Heart left ventricle (tissue), 16 donors: ENCODE measurements around the gene CREM. TPM values are rescaled to one million over a fixed set of nuclear protein-coding genes. Genes with fewer than 3 reads are reported as not detected.

Source experiments
- ATAC-seq, 4 donors: fragments of 200-7000 bp; cut with Tn5 transposase; one replicate each; pipeline ENCODE4 v1.9.1; 2020 to 2022; ENCODE audit warnings: moderate library complexity in 4 of 4, mild to moderate bottlenecking in 3 of 4, moderate number of reproducible peaks in 1 of 4
- DNase-seq, 5 donors: peaks; one replicate each; pipeline ENCODE4 v3.0.0-alpha.2; 2020
- H3K27ac ChIP-seq, 12 donors: fragments of 200-600 bp; sonication (generic) in 4 of 12; one replicate each; pipeline versions ENCODE4 v1.5.0 to v1.8.0; 2016 to 2022; ENCODE audit warnings: mild to moderate bottlenecking in 2 of 12
- H3K27me3 ChIP-seq, 9 donors: fragments of 200-600 bp; sonication (generic) in 2 of 9; one replicate each; pipeline versions ENCODE4 v1.5.1 to v1.8.0; 2016 to 2022; ENCODE audit warnings: mild to moderate bottlenecking in 3 of 9
- H3K36me3 ChIP-seq, 9 donors: fragments of 200-600 bp; sonication (generic) in 2 of 9; one replicate each; pipeline versions ENCODE4 v1.5.0 to v1.8.0; 2018 to 2022; ENCODE audit warnings: mild to moderate bottlenecking in 2 of 9
- H3K4me1 ChIP-seq, 12 donors: fragments of 200-600 bp; sonication (generic) in 4 of 12; one replicate each; pipeline versions ENCODE4 v1.5.0 to v1.8.0; 2016 to 2022; ENCODE audit warnings: mild to moderate bottlenecking in 3 of 12
- H3K4me3 ChIP-seq, 12 donors: fragments of 200-600 bp; sonication (generic) in 4 of 12; one replicate each; pipeline versions ENCODE4 v1.5.0 to v1.8.0; 2017 to 2022; ENCODE audit warnings: mild to moderate bottlenecking in 9 of 12, moderate library complexity in 4 of 12
- H3K9me3 ChIP-seq, 12 donors: fragments of 200-600 bp; sonication (generic) in 4 of 12; one replicate each; pipeline versions ENCODE4 v1.5.0 to v1.8.0; 2016 to 2022; ENCODE audit warnings: mild to moderate bottlenecking in 1 of 12
- POLR2A ChIP-seq, 2 donors: fragments of 450-650 bp; IDR thresholded peaks; one replicate each; pipeline ENCODE4 v1.6.1; 2017; ENCODE audit warnings: antibody characterized with exemption in 2 of 2, mild to moderate bottlenecking in 2 of 2, moderate library complexity in 2 of 2
- WGBS, 4 donors: extraction: QIAGEN DNeasy Blood & Tissue Kit in 2 of 4; methylation state at CpG; one replicate each; pipeline versions ENCODE4 v1.1.5 to v1.1.7; 2013 to 2018; 5-methylcytosine and 5-hydroxymethylcytosine counted together
- intact Hi-C, 10 donors: fragments of 100-400 bp; cut with DNase I; formaldehyde crosslinking; loops; one replicate each; pipeline versions ENCODE4 v1.11.1 to v1.14.2; 2022
- polyA plus RNA-seq, 2 donors: library from polyadenylated mRNA; stranded (reverse); fragments of 200-250 nt; gene quantifications; one replicate each; pipeline ENCODE4 v1.2.3, GENCODE V29; 2013
- total RNA-seq, 9 donors: library from RNA; depleted of rRNA in 2 of 9; stranded (reverse); fragments of >200 nt in 2 of 9; fragmentation: NEBNext Ultra II Directional in 3 of 9; extraction: Animal tissue kit (Norgen Biotek cat#: 25700) in 3 of 9; gene quantifications; one replicate each; pipeline versions ENCODE4 v1.1.0 to v1.2.4, GENCODE V29; 2016 to 2023
- TF ChIP-seq, protein P1 (sequence below), 12 donors: fragments of 200-600 bp; sonication (generic) in 4 of 12; IDR thresholded peaks; one replicate each; pipeline versions ENCODE4 v1.5.0 to v1.8.0; 2018 to 2022; ENCODE audit warnings: antibody characterized with exemption in 12 of 12, mild to moderate bottlenecking in 5 of 12
- donor health status: ischemic (EF 13 %, LVEDD 7.1; RV severe dilation, severe dysfunction).
- donor health status: healthy with polysubstance abuse.
- donor health status: DM: no; HTN: yes; CAD: no.
- donor health status: DM: no; HTN: no; CAD: no.
- donor health status: ischemic (EF 25% LVEDD 6.9; RV normal size, moderate dysfunction).
- donor health status: ischemic (EF 25% LVEDD 5.7; RV mildly dilated, moderate dysfunction).
- donor health status: healthy.
- donor health status: DM: yes; HTN: yes; CAD: no.
- donor health status: ischemic (EF 35%, LVEDD 5.7; RV mildly dilated, moderate dysfunction).
- donor health status: nonischemic (EF 11% LVEDD 7.7; RV severe dilation, severe dysfunction).
- donor health status: DM: yes; HTN: yes; CAD: no.
- donor health status: PGD.
- donor health status: ischemic (EF 29% LVEDD 5.4; RV normal size, mild dysfunction).
- donor health status: nonischemic (EF 23%, LVEDD 6.1; RV moderate dilation, normal function).

The CREM gene
- total and polyA plus RNA-seq, 11 donors = 38.4 to 89.7 (median 54.7) TPM

DNA sequence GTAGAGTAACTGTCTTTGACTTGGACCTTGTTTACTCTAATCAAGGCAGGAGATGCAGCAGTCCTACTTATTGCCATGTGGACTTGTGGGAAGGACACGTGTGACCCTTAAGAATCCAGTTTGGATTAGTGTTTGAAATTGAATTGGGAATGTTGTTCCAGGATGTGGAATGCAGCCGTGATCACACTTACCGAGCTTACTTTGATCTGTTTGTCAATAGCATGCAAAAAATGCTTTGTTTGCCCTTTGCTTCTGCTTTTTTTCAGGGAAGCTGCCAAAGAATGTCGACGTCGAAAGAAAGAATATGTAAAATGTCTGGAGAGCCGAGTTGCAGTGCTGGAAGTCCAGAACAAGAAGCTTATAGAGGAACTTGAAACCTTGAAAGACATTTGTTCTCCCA, 84.7 kb downstream of the CREM start:
- Histone ChIP-seq H3K4me3 (no peak overlapping the region), H3K36me3 (peaks cover 0 to 43% (median 34%) of the 10 kb centered on the region in 9 donors), H3K27me3 (no peaks in the 10 kb centered on the region), H3K9me3 (no peaks in the 10 kb centered on the region), H3K27ac (peak overlapping the region in 3 of 12 donors; percentile 10 to 88 (median 23)), H3K4me1 (peaks cover 0 to 45% (median 13%) of the 10 kb centered on the region in 12 donors)
- intact Hi-C loops = no loop called here
- TF ChIP-seq, protein P1, sequence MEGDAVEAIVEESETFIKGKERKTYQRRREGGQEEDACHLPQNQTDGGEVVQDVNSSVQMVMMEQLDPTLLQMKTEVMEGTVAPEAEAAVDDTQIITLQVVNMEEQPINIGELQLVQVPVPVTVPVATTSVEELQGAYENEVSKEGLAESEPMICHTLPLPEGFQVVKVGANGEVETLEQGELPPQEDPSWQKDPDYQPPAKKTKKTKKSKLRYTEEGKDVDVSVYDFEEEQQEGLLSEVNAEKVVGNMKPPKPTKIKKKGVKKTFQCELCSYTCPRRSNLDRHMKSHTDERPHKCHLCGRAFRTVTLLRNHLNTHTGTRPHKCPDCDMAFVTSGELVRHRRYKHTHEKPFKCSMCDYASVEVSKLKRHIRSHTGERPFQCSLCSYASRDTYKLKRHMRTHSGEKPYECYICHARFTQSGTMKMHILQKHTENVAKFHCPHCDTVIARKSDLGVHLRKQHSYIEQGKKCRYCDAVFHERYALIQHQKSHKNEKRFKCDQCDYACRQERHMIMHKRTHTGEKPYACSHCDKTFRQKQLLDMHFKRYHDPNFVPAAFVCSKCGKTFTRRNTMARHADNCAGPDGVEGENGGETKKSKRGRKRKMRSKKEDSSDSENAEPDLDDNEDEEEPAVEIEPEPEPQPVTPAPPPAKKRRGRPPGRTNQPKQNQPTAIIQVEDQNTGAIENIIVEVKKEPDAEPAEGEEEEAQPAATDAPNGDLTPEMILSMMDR (IDR thresholded peaks at IDR 0.05) = no peak
- TF ChIP-seq POLR2A (IDR thresholded peaks at IDR 0.05) = no peak
- WGBS, 4 donors = 62 to 69% (median 65%) methylated on average over 7 of the region's 7 CpGs
- ATAC-seq = no peak
- no peak for DNase-seq

DNA sequence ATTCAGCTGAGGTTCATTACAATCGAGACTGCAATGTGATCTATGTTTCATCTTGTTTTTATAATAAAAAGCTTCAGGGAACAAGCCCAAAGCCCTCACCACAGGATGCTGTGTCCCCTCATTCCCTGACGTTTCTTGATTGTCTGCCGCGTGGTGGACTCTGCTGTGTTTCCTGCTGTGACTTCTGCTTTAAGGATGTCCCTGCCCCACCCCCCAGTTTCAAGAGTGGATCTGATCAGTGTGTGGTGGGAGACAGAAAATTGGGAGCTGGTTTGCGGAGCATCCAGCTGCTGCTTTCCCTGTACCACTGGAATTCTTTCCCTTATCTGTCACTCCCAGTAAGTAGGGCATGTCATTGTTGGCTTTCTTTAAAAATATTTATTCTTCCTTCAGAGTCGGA, 86.2 kb downstream of the CREM start:
- Histone ChIP-seq H3K27ac (peak overlapping the region in 1 of 12 donors; percentile 17), H3K36me3 (peaks cover 0 to 32% (median 20%) of the 10 kb centered on the region in 9 donors), H3K4me1 (peaks cover 0 to 59% (median 25%) of the 10 kb centered on the region in 12 donors), H3K27me3 (no peaks in the 10 kb centered on the region), H3K9me3 (no peaks in the 10 kb centered on the region), H3K4me3 (no peak overlapping the region)
- DNase-seq (peak in 3 of 5 donors; percentile 44 to 60 (median 48)), ATAC-seq (peak in 1 of 4 donors; percentile 25)
- no peak for TF ChIP-seq POLR2A (IDR thresholded peaks at IDR 0.05)
- TF ChIP-seq, protein P1 (IDR thresholded peaks at IDR 0.05) = no peak
- intact Hi-C loops = no loop called here
- WGBS, 4 donors = 49 to 64% (median 55%) methylated on average over 6 of the region's 6 CpGs

DNA sequence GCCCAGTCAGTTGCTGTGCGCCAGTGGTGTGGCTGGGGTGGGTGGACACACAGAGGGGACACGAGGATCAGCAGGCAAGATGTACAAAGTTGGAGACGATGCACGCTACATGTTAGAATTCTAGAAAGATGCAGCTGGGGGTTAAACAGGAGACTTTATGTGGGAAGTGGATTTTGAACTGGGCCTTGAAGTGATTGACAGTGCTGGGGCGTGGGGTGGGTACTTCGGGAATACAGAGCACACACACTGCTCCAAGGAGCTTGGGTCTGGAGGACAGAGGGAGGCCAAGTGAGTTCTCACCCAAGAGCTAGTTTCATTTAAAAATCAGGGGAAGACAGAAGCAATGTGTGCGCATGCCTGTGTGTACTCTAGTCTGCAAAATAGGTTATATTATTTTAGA, 87.1 kb downstream of the CREM start:
- 96 to 99% (median 98%) methylated on average over 7 of the region's 7 CpGs for WGBS, 4 donors
- H3K4me1 ChIP-seq = peaks cover 0 to 61% (median 26%) of the 10 kb centered on the region in 12 donors
- H3K27me3 ChIP-seq = no peaks in the 10 kb centered on the region
- no peak overlapping the region for H3K27ac ChIP-seq
- no peak for ATAC-seq
- TF ChIP-seq, protein P1 (IDR thresholded peaks at IDR 0.05) = no peak
- TF ChIP-seq POLR2A (IDR thresholded peaks at IDR 0.05) = no peak
- H3K4me3 ChIP-seq = no peak overlapping the region
- H3K36me3 ChIP-seq = peaks cover 0 to 24% (median 16%) of the 10 kb centered on the region in 9 donors
- intact Hi-C loops = no loop called here
- no peaks in the 10 kb centered on the region for H3K9me3 ChIP-seq
- no peak for DNase-seq

DNA sequence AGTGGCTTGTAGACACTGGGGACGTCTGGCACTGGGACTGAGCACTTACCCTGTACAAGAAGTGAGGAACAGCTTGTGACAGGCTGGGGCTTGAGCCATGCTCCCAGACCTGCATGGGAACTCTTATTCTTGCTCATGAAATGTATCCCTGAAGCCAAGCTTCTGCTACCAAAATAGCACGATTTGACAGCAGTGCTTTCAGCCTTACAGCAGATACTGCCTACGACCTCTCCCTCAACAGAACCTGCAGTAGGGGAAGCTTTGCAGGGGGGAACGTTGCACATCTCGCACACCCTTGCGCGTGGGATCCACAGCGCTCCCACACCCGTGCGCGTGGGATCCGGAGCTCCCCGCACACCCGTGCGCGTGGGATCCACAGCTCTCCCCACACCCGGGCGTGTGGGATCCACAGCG, 88.0 kb downstream of the CREM start:
- TF ChIP-seq, protein P1 (IDR thresholded peaks at IDR 0.05) = no peak
- no peak for TF ChIP-seq POLR2A (IDR thresholded peaks at IDR 0.05)
- Histone ChIP-seq H3K27me3 (no peaks in the 10 kb centered on the region), H3K36me3 (peaks cover 0 to 17% (median 8%) of the 10 kb centered on the region in 9 donors), H3K4me3 (no peak overlapping the region), H3K9me3 (no peaks in the 10 kb centered on the region), H3K4me1 (peaks cover 0 to 53% (median 20%) of the 10 kb centered on the region in 12 donors), H3K27ac (peak overlapping the region in 1 of 12 donors; percentile 29)
- no peak for DNase-seq
- peak in 2 of 4 donors; percentile 59 to 73 for ATAC-seq
- intact Hi-C loops = loop anchor here in 1 of 10 donors (5.0 kb wide), 1 partner anchor 217 kb away; no protein-coding TSS in a partner anchor
- WGBS, 4 donors = 84 to 90% (median 87%) methylated on average over 19 of the region's 19 CpGs
